Tibial nerve (tissue), 4 donors: Measurements from ENCODE around the gene TIGIT. TPM values are rescaled to one million over a fixed set of nuclear protein-coding genes. Genes with fewer than 3 reads are reported as not detected.
"Not testable (repeated sequence)": the region's sequence is repeated elsewhere in the genome, so short reads cannot be mapped to it uniquely, and the experiment has no call there.

Source experiments
- DNase-seq, 2 donors: peaks; one replicate each; pipeline ENCODE4 v3.0.0-alpha.2; 2019; ENCODE audit warnings: low spot score in 2 of 2
- H3K27ac ChIP-seq, 4 donors: fragments of 200-600 bp; sonication (generic) in 3 of 4; one replicate each; pipeline ENCODE4 v1.5.1; 2017 to 2019; ENCODE audit warnings: mild to moderate bottlenecking in 1 of 4
- H3K27me3 ChIP-seq, 2 donors: fragments of 200-600 bp; sonication (generic) in 1 of 2; one replicate each; pipeline versions ENCODE4 v1.5.1 to v1.6.0; 2017 to 2019
- H3K36me3 ChIP-seq, 3 donors: fragments of 200-600 bp; sonication (generic); one replicate each; pipeline ENCODE4 v1.5.1; 2018 to 2019
- H3K4me1 ChIP-seq, 4 donors: fragments of 200-600 bp; sonication (generic) in 3 of 4; one replicate each; pipeline ENCODE4 v1.5.1; 2017 to 2019
- H3K4me3 ChIP-seq, 4 donors: fragments of 200-600 bp; sonication (generic) in 3 of 4; one replicate each; pipeline ENCODE4 v1.5.1; 2017 to 2019; ENCODE audit warnings: mild to moderate bottlenecking in 1 of 4, moderate library complexity in 1 of 4
- H3K9me3 ChIP-seq, 4 donors: fragments of 200-600 bp; sonication (generic) in 3 of 4; one replicate each; pipeline ENCODE4 v1.5.1; 2017 to 2019
- EP300 ChIP-seq, 2 donors: sonication (generic); formaldehyde crosslinking; IDR thresholded peaks; one replicate each; pipeline ENCODE4 v1.6.1; 2017; ENCODE audit warnings: antibody characterized with exemption in 2 of 2, mild to moderate bottlenecking in 1 of 2
- POLR2A ChIP-seq, 2 donors: fragments of 450-650 bp; IDR thresholded peaks; one replicate each; pipeline ENCODE4 v1.6.1; 2017; ENCODE audit warnings: antibody characterized with exemption in 2 of 2, mild to moderate bottlenecking in 2 of 2, moderate library complexity in 2 of 2
- WGBS, 2 donors: methylation state at CpG; one replicate each; pipeline ENCODE4 v1.1.5; 2018; 5-methylcytosine and 5-hydroxymethylcytosine counted together
- total RNA-seq, 4 donors: library from RNA; depleted of rRNA; stranded (reverse); fragments of >200 nt; gene quantifications; one replicate each; pipeline ENCODE4 v1.1.0, GENCODE V29; 2016
- TF ChIP-seq, protein P1 (sequence below), 5 experiments: fragments of 200-600 bp in 3 of 5; fragments of 450-650 bp in 2 of 5; sonication (generic) in 3 of 5; IDR thresholded peaks; one replicate each; pipeline ENCODE4 v1.5.1; 2016 to 2019; ENCODE audit warnings: antibody characterized with exemption in 5 of 5, mild to moderate bottlenecking in 3 of 5, moderate library complexity in 2 of 5

The TIGIT gene
- total RNA-seq, 4 donors from 2014 or later: 0.42 to 3.9 (median 0.60) TPM; not detected in 1

GRCh38 chr3:114270019-114270418 lies 23.8 kb upstream of the TIGIT start:
- H3K36me3 ChIP-seq: no peaks in the 10 kb centered on the region
- H3K27ac ChIP-seq: no peak overlapping the region
- TF ChIP-seq EP300 (IDR thresholded peaks at IDR 0.05) (no peak), POLR2A (IDR thresholded peaks at IDR 0.05) (no peak)
- TF ChIP-seq, protein P1, sequence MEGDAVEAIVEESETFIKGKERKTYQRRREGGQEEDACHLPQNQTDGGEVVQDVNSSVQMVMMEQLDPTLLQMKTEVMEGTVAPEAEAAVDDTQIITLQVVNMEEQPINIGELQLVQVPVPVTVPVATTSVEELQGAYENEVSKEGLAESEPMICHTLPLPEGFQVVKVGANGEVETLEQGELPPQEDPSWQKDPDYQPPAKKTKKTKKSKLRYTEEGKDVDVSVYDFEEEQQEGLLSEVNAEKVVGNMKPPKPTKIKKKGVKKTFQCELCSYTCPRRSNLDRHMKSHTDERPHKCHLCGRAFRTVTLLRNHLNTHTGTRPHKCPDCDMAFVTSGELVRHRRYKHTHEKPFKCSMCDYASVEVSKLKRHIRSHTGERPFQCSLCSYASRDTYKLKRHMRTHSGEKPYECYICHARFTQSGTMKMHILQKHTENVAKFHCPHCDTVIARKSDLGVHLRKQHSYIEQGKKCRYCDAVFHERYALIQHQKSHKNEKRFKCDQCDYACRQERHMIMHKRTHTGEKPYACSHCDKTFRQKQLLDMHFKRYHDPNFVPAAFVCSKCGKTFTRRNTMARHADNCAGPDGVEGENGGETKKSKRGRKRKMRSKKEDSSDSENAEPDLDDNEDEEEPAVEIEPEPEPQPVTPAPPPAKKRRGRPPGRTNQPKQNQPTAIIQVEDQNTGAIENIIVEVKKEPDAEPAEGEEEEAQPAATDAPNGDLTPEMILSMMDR (IDR thresholded peaks at IDR 0.05): no peak
- no peak overlapping the region for H3K4me3 ChIP-seq
- H3K27me3 ChIP-seq: no peaks in the 10 kb centered on the region
- 92 to 93% methylated on average over 2 of the region's 2 CpGs for WGBS, 2 donors
- peaks cover 0 to 35% (median 1%) of the 10 kb centered on the region in 4 donors for H3K9me3 ChIP-seq
- no peaks in the 10 kb centered on the region for H3K4me1 ChIP-seq
- DNase-seq: no peak

GRCh38 chr3:114272271-114272670 lies 21.6 kb upstream of the TIGIT start:
- no peaks in the 10 kb centered on the region for H3K36me3 ChIP-seq
- no peaks in the 10 kb centered on the region for H3K27me3 ChIP-seq
- no peak overlapping the region for H3K4me3 ChIP-seq
- DNase-seq: no peak
- no peak for TF ChIP-seq EP300 (IDR thresholded peaks at IDR 0.05)
- TF ChIP-seq POLR2A (IDR thresholded peaks at IDR 0.05): no peak
- TF ChIP-seq, protein P1 (IDR thresholded peaks at IDR 0.05): no peak
- no peaks in the 10 kb centered on the region for H3K4me1 ChIP-seq
- H3K9me3 ChIP-seq: peaks cover 0 to 35% (median 1%) of the 10 kb centered on the region in 4 donors
- 67 to 85% methylated on average over 1 of the region's 1 CpG for WGBS, 2 donors
- no peak overlapping the region for H3K27ac ChIP-seq

GRCh38 chr3:114274929-114275328 lies 18.9 kb upstream of the TIGIT start:
- TF ChIP-seq, protein P1 (IDR thresholded peaks at IDR 0.05): no peak
- TF ChIP-seq POLR2A (IDR thresholded peaks at IDR 0.05) (no peak), EP300 (IDR thresholded peaks at IDR 0.05) (no peak)
- WGBS, 2 donors: 85 to 100% methylated on average over 1 of the region's 1 CpG
- Histone ChIP-seq H3K27me3 (no peaks in the 10 kb centered on the region), H3K4me3 (no peak overlapping the region), H3K36me3 (no peaks in the 10 kb centered on the region), H3K27ac (no peak overlapping the region), H3K4me1 (no peaks in the 10 kb centered on the region), H3K9me3 (peaks cover 0 to 15% (median 0%) of the 10 kb centered on the region in 4 donors)
- DNase-seq: no peak

DNA sequence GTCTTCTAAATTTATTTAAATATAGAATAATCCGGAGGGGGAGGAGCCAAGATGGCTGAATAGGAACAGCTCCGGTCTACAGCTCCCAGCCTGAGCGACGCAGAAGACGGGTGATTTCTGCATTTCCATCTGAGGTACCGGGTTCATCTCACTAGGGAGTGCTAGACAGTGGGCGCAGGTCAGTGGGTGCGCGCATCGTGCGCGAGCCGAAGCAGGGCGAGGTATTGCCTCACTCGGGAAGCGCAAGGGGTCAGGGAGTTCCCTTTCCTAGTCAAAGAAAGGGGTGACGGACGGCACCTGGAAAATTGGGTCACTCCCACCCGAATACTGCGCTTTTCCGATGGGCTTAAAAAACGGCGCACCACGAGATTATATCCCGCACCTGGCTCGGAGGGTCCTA lies 17.0 kb upstream of the TIGIT start:
- WGBS, 2 donors: 94 to 96% methylated on average over 19 to 26 of the region's 26 CpGs
- H3K27me3 ChIP-seq, H3K4me1 ChIP-seq, H3K9me3 ChIP-seq, H3K27ac ChIP-seq, H3K36me3 ChIP-seq, DNase-seq, H3K4me3 ChIP-seq: not testable (repeated sequence)

- Histone ChIP-seq H3K9me3 (no peaks in the 10 kb centered on the region), H3K27me3 (no peaks in the 10 kb centered on the region), H3K4me3 (no peak overlapping the region), H3K36me3 (no peaks in the 10 kb centered on the region), H3K4me1 (no peaks in the 10 kb centered on the region), H3K27ac (no peak overlapping the region)
- TF ChIP-seq POLR2A (IDR thresholded peaks at IDR 0.05) (no peak), EP300 (IDR thresholded peaks at IDR 0.05) (no peak)
- TF ChIP-seq, protein P1 (IDR thresholded peaks at IDR 0.05): no peak
- 98 to 100% methylated on average over 1 of the region's 1 CpG for WGBS, 2 donors
- no peak for DNase-seq
These were observed 9.2 kb upstream of the TIGIT start for GRCh38 chr3:114284644-114285043.

DNA sequence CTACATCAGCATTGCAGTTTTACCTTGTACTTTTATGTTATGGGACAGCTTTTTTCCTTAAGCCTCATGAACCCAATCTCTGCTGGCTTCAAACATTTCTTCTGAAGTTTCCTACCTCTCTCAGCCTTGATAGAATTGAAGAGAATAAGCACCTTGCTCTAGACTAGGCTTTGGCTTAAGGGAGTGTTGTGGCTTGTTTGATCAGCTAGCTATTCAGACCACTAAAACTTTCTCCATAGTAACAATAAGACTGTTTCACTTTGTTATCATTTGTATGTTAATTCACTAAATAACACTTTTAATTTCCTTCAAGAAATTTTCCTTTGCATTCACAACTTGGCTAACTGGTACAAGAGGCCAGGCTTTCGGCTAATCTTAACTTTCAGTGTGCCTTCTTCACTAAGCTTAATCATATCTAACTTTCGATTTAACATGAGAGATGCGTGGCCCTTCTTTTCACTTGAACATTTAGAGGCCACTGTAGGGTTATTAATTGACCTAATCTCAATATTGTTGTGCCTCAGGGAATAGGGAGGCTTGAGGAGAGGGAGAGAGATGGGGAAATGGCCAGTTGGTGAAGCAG lies 8.1 kb upstream of the TIGIT start:
- Histone ChIP-seq H3K27ac (no peak overlapping the region), H3K9me3 (no peaks in the 10 kb centered on the region), H3K4me3 (no peak overlapping the region), H3K36me3 (no peaks in the 10 kb centered on the region), H3K4me1 (no peaks in the 10 kb centered on the region), H3K27me3 (no peaks in the 10 kb centered on the region)
- no peak for DNase-seq
- TF ChIP-seq EP300 (IDR thresholded peaks at IDR 0.05): no peak
- no peak for TF ChIP-seq POLR2A (IDR thresholded peaks at IDR 0.05)
- TF ChIP-seq, protein P1 (IDR thresholded peaks at IDR 0.05): no peak
- 92 to 95% methylated on average over 3 of the region's 3 CpGs for WGBS, 2 donors
